Activated CD8-positive, alpha-beta memory T cell treated with anti-CD3 and anti-CD28 coated beads, Interleukin-2, amount 50 U/mL, for 1 hour (primary cell): ENCODE data around the gene TRAPPC3L.

ENCODE experiments used
- DNase-seq: peaks from one replicate; pipeline ENCODE4 v3.0.0-alpha.2; 2020; ENCODE audit errors: extremely low read depth

Gene TRAPPC3L

GRCh38 chr6:116465246-116465645 lies 80.2 kb downstream of the TRAPPC3L start:
- DNase-seq = no peak

- DNase-seq = no peak
These were observed 82.2 kb downstream of the TRAPPC3L start for GRCh38 chr6:116463301-116463700.

- no peak for DNase-seq
These were observed 83.3 kb downstream of the TRAPPC3L start for GRCh38 chr6:116461932-116462885.

GRCh38 chr6:116461331-116461931 lies 84.1 kb downstream of the TRAPPC3L start, which contains the start of gene CALHM6:
CALHM6 (plus strand) TSS chr6:116461375; CDS start chr6:116461930, 555 bp downstream.
- DNase-seq = no peak

- no peak for DNase-seq
These were observed 85.6 kb downstream of the TRAPPC3L start for GRCh38 chr6:116459927-116460326.

- DNase-seq = no peak
These were observed 87.2 kb downstream of the TRAPPC3L start for GRCh38 chr6:116458264-116458663.

GRCh38 chr6:116456927-116457326 lies 88.6 kb downstream of the TRAPPC3L start:
- DNase-seq = no peak

GRCh38 chr6:116456106-116456505 lies 89.4 kb downstream of the TRAPPC3L start:
- DNase-seq = no peak

- DNase-seq = no peak
These were observed 93.0 kb downstream of the TRAPPC3L start for GRCh38 chr6:116452531-116452930.

GRCh38 chr6:116451916-116452315 lies 93.6 kb downstream of the TRAPPC3L start:
- no peak for DNase-seq

- DNase-seq = no peak
These were observed 94.4 kb downstream of the TRAPPC3L start for GRCh38 chr6:116450769-116451740.

GRCh38 chr6:116450185-116450710 lies 95.2 kb downstream of the TRAPPC3L start:
- DNase-seq = no peak

GRCh38 chr6:116449565-116449964 lies 95.9 kb downstream of the TRAPPC3L start:
- no peak for DNase-seq

GRCh38 chr6:116447496-116448011 lies 97.9 kb downstream of the TRAPPC3L start:
- DNase-seq = no peak

GRCh38 chr6:116447052-116447451 lies 98.4 kb downstream of the TRAPPC3L start:
- DNase-seq = no peak

- no peak for DNase-seq
These were observed 99.1 kb downstream of the TRAPPC3L start for GRCh38 chr6:116446399-116446798.

GRCh38 chr6:116445102-116445501 lies 100.4 kb downstream of the TRAPPC3L start:
- no peak for DNase-seq
